ENCODE measurements around the gene CCDC92. TPM values are rescaled to one million over a fixed set of nuclear protein-coding genes. Genes with fewer than 3 reads are reported as not detected.

The CCDC92 gene
- total and polyA plus RNA-seq, 12 donors = 7.8 to 65.9 (median 23.7) TPM

DNA sequence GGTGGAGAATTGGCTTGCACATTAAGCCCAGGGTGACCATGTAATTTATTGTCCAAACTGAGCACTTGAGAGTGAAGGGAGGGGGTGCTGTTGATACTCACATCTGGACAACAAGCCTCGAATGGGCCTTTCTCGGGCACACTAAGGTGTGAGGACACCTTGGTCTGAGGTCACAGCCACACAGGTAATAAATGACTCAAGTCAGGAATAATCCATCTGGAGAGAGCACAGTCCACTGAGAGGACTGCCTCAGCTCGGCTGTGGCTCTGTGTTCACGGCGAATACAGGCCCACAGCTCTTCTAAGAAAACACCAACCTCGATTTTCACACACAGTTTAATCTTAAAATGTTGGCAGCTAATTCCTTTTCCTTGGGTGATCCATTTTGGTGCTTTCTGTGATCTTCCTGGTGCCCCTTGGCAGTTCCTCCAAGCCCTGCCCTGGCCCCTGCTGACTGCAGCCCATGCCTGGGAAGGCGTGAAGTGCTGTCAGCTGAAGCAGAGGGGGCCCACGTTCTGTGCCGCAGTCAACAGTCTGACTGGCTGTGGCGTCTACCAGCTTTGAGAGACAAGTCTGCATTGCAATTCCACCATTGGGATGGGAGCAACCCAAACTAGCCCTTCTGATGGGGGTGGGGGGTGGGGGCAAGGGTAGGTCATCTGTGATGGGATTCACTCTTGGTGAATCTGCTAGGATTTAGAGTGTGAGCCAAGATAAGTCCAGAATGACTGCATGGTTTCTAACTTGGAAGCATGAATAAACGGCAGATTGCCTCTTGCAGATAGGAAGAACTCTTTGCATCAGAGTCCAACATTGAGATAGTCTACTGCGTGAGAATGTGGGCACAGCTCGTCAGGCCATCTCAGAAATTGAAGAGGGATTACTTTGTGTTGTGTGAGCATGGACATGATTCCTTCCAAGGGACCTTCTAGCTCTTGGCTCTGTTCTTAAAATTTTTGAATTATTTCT, 43.1 kb upstream of the CCDC92 start:
- peaks cover 0 to 20% of the 10 kb centered on the region in 2 donors for H3K4me1 ChIP-seq (replicated peaks in 1 of 2)
- no peak overlapping the region for H3K27ac ChIP-seq
- no peaks in the 10 kb centered on the region for H3K9me3 ChIP-seq (replicated peaks in 1 of 3)
- no peak overlapping the region for H3K4me3 ChIP-seq
- DNase-seq = peak in 1 of 7 donors; percentile 44
- H3K27me3 ChIP-seq = no peaks in the 10 kb centered on the region
- WGBS, 4 donors = 84 to 90% (median 87%) methylated on average over 7 to 13 of the region's 13 CpGs
- TF ChIP-seq, protein P1, sequence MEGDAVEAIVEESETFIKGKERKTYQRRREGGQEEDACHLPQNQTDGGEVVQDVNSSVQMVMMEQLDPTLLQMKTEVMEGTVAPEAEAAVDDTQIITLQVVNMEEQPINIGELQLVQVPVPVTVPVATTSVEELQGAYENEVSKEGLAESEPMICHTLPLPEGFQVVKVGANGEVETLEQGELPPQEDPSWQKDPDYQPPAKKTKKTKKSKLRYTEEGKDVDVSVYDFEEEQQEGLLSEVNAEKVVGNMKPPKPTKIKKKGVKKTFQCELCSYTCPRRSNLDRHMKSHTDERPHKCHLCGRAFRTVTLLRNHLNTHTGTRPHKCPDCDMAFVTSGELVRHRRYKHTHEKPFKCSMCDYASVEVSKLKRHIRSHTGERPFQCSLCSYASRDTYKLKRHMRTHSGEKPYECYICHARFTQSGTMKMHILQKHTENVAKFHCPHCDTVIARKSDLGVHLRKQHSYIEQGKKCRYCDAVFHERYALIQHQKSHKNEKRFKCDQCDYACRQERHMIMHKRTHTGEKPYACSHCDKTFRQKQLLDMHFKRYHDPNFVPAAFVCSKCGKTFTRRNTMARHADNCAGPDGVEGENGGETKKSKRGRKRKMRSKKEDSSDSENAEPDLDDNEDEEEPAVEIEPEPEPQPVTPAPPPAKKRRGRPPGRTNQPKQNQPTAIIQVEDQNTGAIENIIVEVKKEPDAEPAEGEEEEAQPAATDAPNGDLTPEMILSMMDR (IDR thresholded peaks at IDR 0.05) = no peak
- no peak for TF ChIP-seq POLR2A (IDR thresholded peaks at IDR 0.05)
- peaks cover 0 to 18% of the 10 kb centered on the region in 2 donors for H3K36me3 ChIP-seq (replicated peaks in 1 of 2)
- intact Hi-C loops (cut with DNase I) = no loop called here

DNA sequence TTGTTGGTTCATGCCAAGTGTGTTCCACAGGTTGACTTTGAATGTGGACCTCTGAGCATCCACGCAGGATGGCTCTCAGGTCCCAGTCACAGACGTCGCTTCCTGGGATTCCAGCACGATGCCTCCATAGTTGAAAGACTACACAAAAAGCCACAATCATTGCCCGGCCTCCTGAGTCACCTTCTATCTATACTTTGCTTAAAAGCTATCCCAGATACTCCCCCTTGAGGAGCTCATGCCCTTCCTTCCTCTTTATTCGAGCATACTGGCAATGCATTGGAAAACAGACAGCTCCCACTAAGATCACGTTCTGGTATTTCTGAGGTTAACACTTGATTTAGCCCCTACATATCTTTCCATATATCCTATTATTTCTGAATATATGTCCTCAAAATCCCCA, 40.4 kb upstream of the CCDC92 start:
- DNase-seq = peak in 1 of 7 donors; percentile 49
- intact Hi-C loops (cut with DNase I) = no loop called here
- Histone ChIP-seq H3K9me3 (replicated peaks in 1 of 3) (no peaks in the 10 kb centered on the region), H3K36me3 (replicated peaks in 1 of 2) (peaks cover 0 to 21% of the 10 kb centered on the region in 2 donors), H3K4me3 (no peak overlapping the region), H3K27me3 (no peaks in the 10 kb centered on the region), H3K4me1 (replicated peaks in 1 of 2) (peaks cover 0 to 16% of the 10 kb centered on the region in 2 donors), H3K27ac (no peak overlapping the region)
- no peak for TF ChIP-seq POLR2A (IDR thresholded peaks at IDR 0.05)
- TF ChIP-seq, protein P1 (IDR thresholded peaks at IDR 0.05) = no peak
- 86 to 93% (median 89%) methylated on average over 7 of the region's 7 CpGs for WGBS, 4 donors

DNA sequence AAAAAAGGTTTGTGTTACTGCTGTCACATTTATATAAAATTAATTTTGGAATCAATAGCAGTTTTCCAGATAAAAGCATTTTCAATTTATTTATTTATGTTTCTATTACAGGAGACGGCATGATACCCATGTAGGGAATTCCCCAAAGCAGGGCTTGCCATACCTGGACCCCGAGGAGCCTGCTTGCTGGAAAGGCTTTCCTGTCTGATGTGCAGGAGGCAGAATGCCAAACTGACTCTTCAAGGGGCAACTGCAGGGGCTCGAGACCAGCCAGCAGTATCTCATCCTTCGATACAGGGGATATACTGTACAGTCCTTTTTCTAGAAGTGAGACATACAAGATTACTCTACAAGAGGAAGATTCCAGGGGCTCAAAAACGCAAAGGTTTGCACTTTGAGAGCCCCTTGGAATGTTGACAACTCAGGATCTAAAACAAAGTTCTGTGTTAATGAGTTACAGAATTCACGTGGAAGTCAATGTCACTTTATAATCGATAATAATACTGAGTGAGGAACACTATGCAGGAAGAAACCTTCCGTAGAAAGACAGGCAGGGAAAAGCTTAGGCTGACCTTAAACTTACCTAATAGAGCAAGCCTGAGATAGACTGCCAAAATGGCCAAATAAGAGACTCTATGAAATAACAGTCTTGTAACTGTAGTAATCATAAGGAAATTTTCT, 38.9 kb upstream of the CCDC92 start:
- WGBS, 4 donors = 84 to 94% (median 93%) methylated on average over 8 of the region's 8 CpGs
- intact Hi-C loops (cut with DNase I) = no loop called here

More for the DNA sequence above, 38.9 kb upstream of the CCDC92 start:
- Histone ChIP-seq H3K36me3 (replicated peaks in 1 of 2) (peaks cover 0 to 21% of the 10 kb centered on the region in 2 donors), H3K27me3 (no peaks in the 10 kb centered on the region), H3K4me1 (replicated peaks in 1 of 2) (peaks cover 0 to 16% of the 10 kb centered on the region in 2 donors), H3K4me3 (no peak overlapping the region), H3K9me3 (replicated peaks in 1 of 3) (no peaks in the 10 kb centered on the region), H3K27ac (no peak overlapping the region)
- DNase-seq = no peak
- TF ChIP-seq, protein P1 (IDR thresholded peaks at IDR 0.05) = no peak
- TF ChIP-seq POLR2A (IDR thresholded peaks at IDR 0.05) = no peak
